ENCODE measurements around the gene IL31.

DNA sequence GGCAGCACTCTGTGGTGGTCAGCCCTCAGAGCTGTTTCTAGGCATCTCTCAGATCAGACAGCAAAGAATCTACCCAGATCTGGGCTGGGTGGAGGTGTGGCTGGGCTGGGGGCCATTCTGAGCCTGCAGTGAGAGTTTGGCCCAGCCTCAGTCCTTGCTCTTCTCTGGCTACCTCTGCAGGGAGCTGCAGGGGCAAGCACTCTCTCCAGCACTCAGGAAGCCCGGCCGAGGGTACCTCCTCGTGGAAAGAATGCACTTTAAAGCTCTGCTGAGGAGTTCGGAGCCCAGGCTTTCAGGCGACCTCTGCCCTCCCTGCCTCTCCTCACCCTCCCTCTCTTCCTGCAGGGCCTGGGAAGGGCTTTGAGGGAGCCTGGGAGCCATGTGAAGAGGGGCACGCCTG is 31.2 kb downstream of the IL31 start:
- TF ChIP-seq, protein P1, sequence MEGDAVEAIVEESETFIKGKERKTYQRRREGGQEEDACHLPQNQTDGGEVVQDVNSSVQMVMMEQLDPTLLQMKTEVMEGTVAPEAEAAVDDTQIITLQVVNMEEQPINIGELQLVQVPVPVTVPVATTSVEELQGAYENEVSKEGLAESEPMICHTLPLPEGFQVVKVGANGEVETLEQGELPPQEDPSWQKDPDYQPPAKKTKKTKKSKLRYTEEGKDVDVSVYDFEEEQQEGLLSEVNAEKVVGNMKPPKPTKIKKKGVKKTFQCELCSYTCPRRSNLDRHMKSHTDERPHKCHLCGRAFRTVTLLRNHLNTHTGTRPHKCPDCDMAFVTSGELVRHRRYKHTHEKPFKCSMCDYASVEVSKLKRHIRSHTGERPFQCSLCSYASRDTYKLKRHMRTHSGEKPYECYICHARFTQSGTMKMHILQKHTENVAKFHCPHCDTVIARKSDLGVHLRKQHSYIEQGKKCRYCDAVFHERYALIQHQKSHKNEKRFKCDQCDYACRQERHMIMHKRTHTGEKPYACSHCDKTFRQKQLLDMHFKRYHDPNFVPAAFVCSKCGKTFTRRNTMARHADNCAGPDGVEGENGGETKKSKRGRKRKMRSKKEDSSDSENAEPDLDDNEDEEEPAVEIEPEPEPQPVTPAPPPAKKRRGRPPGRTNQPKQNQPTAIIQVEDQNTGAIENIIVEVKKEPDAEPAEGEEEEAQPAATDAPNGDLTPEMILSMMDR (IDR thresholded peaks at IDR 0.05; ENCODE audit: low read depth, low read length), result no peak
- no peak for TF ChIP-seq EZH2phosphoT487 (IDR thresholded peaks at IDR 0.05; ENCODE audit: low read depth)

All from OCI-LY3 (cell line).